ENCODE data around the gene RELN. TPM values are rescaled to one million over a fixed set of nuclear protein-coding genes. Genes with fewer than 3 reads are reported as not detected.

The RELN gene
- total and polyA plus RNA-seq, 9 of the 15 experiments (the other 6 are each of a cell fraction or from before 2014, with no cell fraction given), result 12.9 to 43.2 (median 18.1) TPM

DNA sequence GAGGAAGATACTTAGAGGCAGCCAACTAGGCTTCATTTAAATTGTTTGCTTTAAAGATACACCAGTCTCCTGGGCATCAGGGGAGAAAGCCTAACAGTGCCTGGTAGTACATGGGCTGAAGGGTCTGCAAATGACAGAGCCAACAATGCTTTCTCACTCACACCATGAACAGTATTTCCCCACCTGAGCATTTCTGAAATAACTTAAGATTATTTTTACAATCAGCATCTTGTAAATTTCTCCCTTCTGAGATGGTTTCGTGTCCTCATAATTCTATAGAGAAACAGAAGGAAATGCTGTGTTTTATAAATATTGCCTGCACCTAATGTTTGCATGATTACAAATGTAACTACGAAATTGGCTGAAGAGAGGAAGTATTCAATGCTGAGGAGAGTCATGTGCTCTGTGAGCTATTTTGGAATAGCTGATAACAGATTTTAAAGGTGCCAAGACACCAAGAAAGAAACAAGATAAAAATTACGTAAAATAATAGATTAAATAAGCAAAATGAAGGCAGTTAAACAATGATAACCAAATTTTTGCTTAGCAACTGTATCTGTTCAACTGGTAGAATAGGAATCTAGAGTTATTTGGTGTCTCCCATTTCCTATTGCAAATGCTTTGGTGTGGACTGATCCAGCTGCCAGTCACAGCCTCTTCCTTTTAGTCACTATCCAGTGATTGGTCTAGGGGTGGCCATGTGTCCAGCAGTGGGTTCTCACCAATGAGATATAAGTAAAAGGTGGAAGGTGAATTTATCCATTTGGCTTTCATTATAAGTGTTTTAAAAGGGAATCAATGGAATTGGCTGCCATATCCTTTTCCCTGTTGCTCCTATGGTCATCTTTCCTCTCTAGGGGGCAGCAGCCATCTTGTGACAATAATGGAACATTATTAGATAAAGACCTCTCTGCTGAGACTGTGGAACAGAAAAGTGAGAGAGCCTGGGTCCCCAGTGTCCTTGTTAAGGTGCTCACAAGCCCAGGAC lies 375.5 kb downstream of the RELN start (continued):
- TF ChIP-seq, protein P1, sequence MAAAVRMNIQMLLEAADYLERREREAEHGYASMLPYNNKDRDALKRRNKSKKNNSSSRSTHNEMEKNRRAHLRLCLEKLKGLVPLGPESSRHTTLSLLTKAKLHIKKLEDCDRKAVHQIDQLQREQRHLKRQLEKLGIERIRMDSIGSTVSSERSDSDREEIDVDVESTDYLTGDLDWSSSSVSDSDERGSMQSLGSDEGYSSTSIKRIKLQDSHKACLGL (CRISPR knock-in tag; IDR thresholded peaks at IDR 0.05; ENCODE audit: borderline replicate concordance, poor library complexity, severe bottlenecking), result no peak
- TF ChIP-seq SMARCE1 (IDR thresholded peaks at IDR 0.05), result no peak; the same call in 1 of the 2 replicates
- TF ChIP-seq MCM3 (IDR thresholded peaks at IDR 0.05), result no peak
- TF ChIP-seq BACH1 (tag; IDR thresholded peaks at IDR 0.05), result no peak; the same call in 1 of the 2 replicates
- no peak for TF ChIP-seq ZNF140 (CRISPR knock-in tag; IDR thresholded peaks at IDR 0.05)
- no peak for TF ChIP-seq NFIX (CRISPR knock-in tag; IDR thresholded peaks at IDR 0.05; ENCODE audit: low read depth)
- TF ChIP-seq NFRKB (IDR thresholded peaks at IDR 0.05; ENCODE audit: low read depth), result no peak
- TF ChIP-seq CHD1 (IDR thresholded peaks at IDR 0.05; ENCODE audit: low read length), result no peak
- TF ChIP-seq ZNF24 (IDR thresholded peaks at IDR 0.05), result no peak
- TF ChIP-seq, protein P2, sequence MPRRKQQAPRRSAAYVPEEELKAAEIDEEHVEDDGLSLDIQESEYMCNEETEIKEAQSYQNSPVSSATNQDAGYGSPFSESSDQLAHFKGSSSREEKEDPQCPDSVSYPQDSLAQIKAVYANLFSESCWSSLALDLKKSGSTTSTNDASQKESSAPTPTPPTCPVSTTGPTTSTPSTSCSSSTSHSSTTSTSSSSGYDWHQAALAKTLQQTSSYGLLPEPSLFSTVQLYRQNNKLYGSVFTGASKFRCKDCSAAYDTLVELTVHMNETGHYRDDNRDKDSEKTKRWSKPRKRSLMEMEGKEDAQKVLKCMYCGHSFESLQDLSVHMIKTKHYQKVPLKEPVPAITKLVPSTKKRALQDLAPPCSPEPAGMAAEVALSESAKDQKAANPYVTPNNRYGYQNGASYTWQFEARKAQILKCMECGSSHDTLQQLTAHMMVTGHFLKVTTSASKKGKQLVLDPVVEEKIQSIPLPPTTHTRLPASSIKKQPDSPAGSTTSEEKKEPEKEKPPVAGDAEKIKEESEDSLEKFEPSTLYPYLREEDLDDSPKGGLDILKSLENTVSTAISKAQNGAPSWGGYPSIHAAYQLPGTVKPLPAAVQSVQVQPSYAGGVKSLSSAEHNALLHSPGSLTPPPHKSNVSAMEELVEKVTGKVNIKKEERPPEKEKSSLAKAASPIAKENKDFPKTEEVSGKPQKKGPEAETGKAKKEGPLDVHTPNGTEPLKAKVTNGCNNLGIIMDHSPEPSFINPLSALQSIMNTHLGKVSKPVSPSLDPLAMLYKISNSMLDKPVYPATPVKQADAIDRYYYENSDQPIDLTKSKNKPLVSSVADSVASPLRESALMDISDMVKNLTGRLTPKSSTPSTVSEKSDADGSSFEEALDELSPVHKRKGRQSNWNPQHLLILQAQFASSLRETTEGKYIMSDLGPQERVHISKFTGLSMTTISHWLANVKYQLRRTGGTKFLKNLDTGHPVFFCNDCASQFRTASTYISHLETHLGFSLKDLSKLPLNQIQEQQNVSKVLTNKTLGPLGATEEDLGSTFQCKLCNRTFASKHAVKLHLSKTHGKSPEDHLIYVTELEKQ (CRISPR knock-in tag; IDR thresholded peaks at IDR 0.05), result no peak
- TF ChIP-seq, protein P3, sequence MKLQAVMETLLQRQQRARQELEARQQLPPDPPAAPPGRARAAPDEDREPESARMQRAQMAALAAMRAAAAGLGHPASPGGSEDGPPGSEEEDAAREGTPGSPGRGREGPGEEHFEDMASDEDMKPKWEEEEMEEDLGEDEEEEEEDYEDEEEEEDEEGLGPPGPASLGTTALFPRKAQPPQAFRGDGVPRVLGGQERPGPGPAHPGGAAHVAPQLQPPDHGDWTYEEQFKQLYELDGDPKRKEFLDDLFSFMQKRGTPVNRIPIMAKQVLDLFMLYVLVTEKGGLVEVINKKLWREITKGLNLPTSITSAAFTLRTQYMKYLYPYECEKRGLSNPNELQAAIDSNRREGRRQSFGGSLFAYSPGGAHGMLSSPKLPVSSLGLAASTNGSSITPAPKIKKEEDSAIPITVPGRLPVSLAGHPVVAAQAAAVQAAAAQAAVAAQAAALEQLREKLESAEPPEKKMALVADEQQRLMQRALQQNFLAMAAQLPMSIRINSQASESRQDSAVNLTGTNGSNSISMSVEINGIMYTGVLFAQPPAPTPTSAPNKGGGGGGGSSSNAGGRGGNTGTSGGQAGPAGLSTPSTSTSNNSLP (IDR thresholded peaks at IDR 0.05; ENCODE audit: borderline replicate concordance, low read depth, low read length), result peak; percentile 23; the same call in 1 of the 2 replicates
- no peak for TF ChIP-seq CHD4 (IDR thresholded peaks at IDR 0.05; ENCODE audit: insufficient read depth, insufficient replicate concordance, low read depth, low read length, poor library complexity, severe bottlenecking)
- TF ChIP-seq, protein P4, sequence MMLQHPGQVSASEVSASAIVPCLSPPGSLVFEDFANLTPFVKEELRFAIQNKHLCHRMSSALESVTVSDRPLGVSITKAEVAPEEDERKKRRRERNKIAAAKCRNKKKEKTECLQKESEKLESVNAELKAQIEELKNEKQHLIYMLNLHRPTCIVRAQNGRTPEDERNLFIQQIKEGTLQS (IDR thresholded peaks at IDR 0.05), result no peak
- TF ChIP-seq, protein P4 (CRISPR knock-in tag; conservative IDR thresholded peaks at IDR 0.05), result no peak
- no peak for TF ChIP-seq RBFOX2 (IDR thresholded peaks at IDR 0.05; ENCODE audit: low read depth, low read length)
- TF ChIP-seq MEIS2 (IDR thresholded peaks at IDR 0.05; ENCODE audit: partially characterized antibody), result no peak
- TF ChIP-seq SREBF1 (IDR thresholded peaks at IDR 0.05; ENCODE audit: borderline replicate concordance, low read depth, low read length), result no peak
- no peak for TF ChIP-seq ZNF76 (CRISPR knock-in tag; IDR thresholded peaks at IDR 0.05; ENCODE audit: borderline replicate concordance)
- no peak for TF ChIP-seq ZNF347 (CRISPR knock-in tag; IDR thresholded peaks at IDR 0.05; ENCODE audit: low read depth)
- no peak for TF ChIP-seq NONO (IDR thresholded peaks at IDR 0.05; ENCODE audit: low read depth in 2 of 2, low read length in 1 of 2)
- TF ChIP-seq MAFF (IDR thresholded peaks at IDR 0.05; ENCODE audit: low read length), result no peak
